ENCODE results near the gene TEX261. TPM values are rescaled to one million over a fixed set of nuclear protein-coding genes. Genes with fewer than 3 reads are reported as not detected.
A peak's percentile ranks its signal among the peaks of the same experiment; 100 is the strongest.

TEX261 gene
- total RNA-seq, 1 experiment from 2014 or later: 54.2 TPM

- Histone ChIP-seq H3K4me3 (ENCODE audit: low read length) (no peak overlapping the region), H2AFZ (ENCODE audit: low read length) (no peak overlapping the region), H3K79me2 (ENCODE audit: low read length) (peaks cover 16% of the 10 kb centered on the region), H3K9ac (ENCODE audit: low read length) (no peak overlapping the region), H3K9me2 (replicated peaks; ENCODE audit: low read length) (no peaks in the 10 kb centered on the region), H3F3A (ENCODE audit: low read length, unreplicated experiment) (no peaks in the 10 kb centered on the region), H3K4me1 (ENCODE audit: insufficient read depth, low read length) (peaks cover 4% of the 10 kb centered on the region), H3K4me2 (ENCODE audit: low read length) (no peak overlapping the region), H3K36me3 (ENCODE audit: low read depth, low read length) (peaks cover 30% of the 10 kb centered on the region), H3K27ac (ENCODE audit: low read length) (no peak overlapping the region), H4K20me1 (ENCODE audit: low read length) (peaks cover 5% of the 10 kb centered on the region; the same call in 1 of the 2 replicates), H3K27me3 (ENCODE audit: low read length) (no peaks in the 10 kb centered on the region), H3K9me3 (ENCODE audit: low read length) (no peaks in the 10 kb centered on the region)
- DNase-seq (no peak), ATAC-seq (no peak)
- ChIA-PET CTCF (no interaction called here), POLR2A (ENCODE audit: unreplicated experiment) (no interaction called here)
- intact Hi-C loops (cut with micrococcal nuclease): no loop called here
- TF ChIP-seq EZH2phosphoT487 (IDR thresholded peaks at IDR 0.05; ENCODE audit: borderline replicate concordance, low read length) (no peak), CTCF (conservative IDR thresholded peaks at IDR 0.05; ENCODE audit: low read depth, low read length) (no peak), EZH2 (IDR thresholded peaks at IDR 0.05; ENCODE audit: low read length, unreplicated experiment) (no peak)
- BruUV-seq (replicated peaks): no TSS peak
Observed at GRCh38 chr2:70988151-70988550, 6.5 kb downstream of the TEX261 start.

GRCh38 chr2:70987386-70987785, 7.3 kb downstream of the TEX261 start:
- POLR2A ChIA-PET (ENCODE audit: unreplicated experiment): no interaction called here
- H3F3A ChIP-seq (ENCODE audit: low read length, unreplicated experiment): no peaks in the 10 kb centered on the region
- no peaks in the 10 kb centered on the region for H3K4me1 ChIP-seq (ENCODE audit: insufficient read depth, low read length)
- no peak overlapping the region for H2AFZ ChIP-seq (ENCODE audit: low read length)
- peaks cover 9% of the 10 kb centered on the region; the same call in 1 of the 2 replicates for H3K79me2 ChIP-seq (ENCODE audit: low read length)
- TF ChIP-seq CTCF (conservative IDR thresholded peaks at IDR 0.05; ENCODE audit: low read depth, low read length): no peak
- no peak for TF ChIP-seq EZH2phosphoT487 (IDR thresholded peaks at IDR 0.05; ENCODE audit: borderline replicate concordance, low read length)
- TF ChIP-seq EZH2 (IDR thresholded peaks at IDR 0.05; ENCODE audit: low read length, unreplicated experiment): no peak
- no peaks in the 10 kb centered on the region for H3K9me3 ChIP-seq (ENCODE audit: low read length)
- peaks cover 30% of the 10 kb centered on the region for H3K36me3 ChIP-seq (ENCODE audit: low read depth, low read length)
- BruUV-seq (replicated peaks): TSS peak; percentile 17
- ATAC-seq: no peak
- H3K4me2 ChIP-seq (ENCODE audit: low read length): no peak overlapping the region
- H3K9ac ChIP-seq (ENCODE audit: low read length): no peak overlapping the region
- no peak overlapping the region for H3K4me3 ChIP-seq (ENCODE audit: low read length)
- no peaks in the 10 kb centered on the region for H3K27me3 ChIP-seq (ENCODE audit: low read length)
- no peak overlapping the region for H3K27ac ChIP-seq (ENCODE audit: low read length)
- CTCF ChIA-PET: no interaction called here
- intact Hi-C loops (cut with micrococcal nuclease): no loop called here
- no peak for DNase-seq
- no peaks in the 10 kb centered on the region for H3K9me2 ChIP-seq (replicated peaks; ENCODE audit: low read length)
- H4K20me1 ChIP-seq (ENCODE audit: low read length): no peaks in the 10 kb centered on the region

GRCh38 chr2:70986499-70987189, 8.0 kb downstream of the TEX261 start:
- H3K4me1 ChIP-seq (ENCODE audit: insufficient read depth, low read length): no peaks in the 10 kb centered on the region
- H3K4me3 ChIP-seq (ENCODE audit: low read length): no peak overlapping the region
- POLR2A ChIA-PET (ENCODE audit: unreplicated experiment): no interaction called here
- H2AFZ ChIP-seq (ENCODE audit: low read length): no peak overlapping the region
- no peak overlapping the region for H3K4me2 ChIP-seq (ENCODE audit: low read length)
- ATAC-seq: no peak
- H4K20me1 ChIP-seq (ENCODE audit: low read length): no peaks in the 10 kb centered on the region
- no peaks in the 10 kb centered on the region for H3K9me3 ChIP-seq (ENCODE audit: low read length)
- H3K9me2 ChIP-seq (replicated peaks; ENCODE audit: low read length): no peaks in the 10 kb centered on the region
- no peaks in the 10 kb centered on the region for H3F3A ChIP-seq (ENCODE audit: low read length, unreplicated experiment)
- intact Hi-C loops (cut with micrococcal nuclease): no loop called here
- H3K9ac ChIP-seq (ENCODE audit: low read length): no peak overlapping the region
- no TSS peak for BruUV-seq (replicated peaks)
- H3K27me3 ChIP-seq (ENCODE audit: low read length): no peaks in the 10 kb centered on the region
- TF ChIP-seq CTCF (conservative IDR thresholded peaks at IDR 0.05; ENCODE audit: low read depth, low read length) (no peak), EZH2 (IDR thresholded peaks at IDR 0.05; ENCODE audit: low read length, unreplicated experiment) (no peak), EZH2phosphoT487 (IDR thresholded peaks at IDR 0.05; ENCODE audit: borderline replicate concordance, low read length) (no peak)
- H3K36me3 ChIP-seq (ENCODE audit: low read depth, low read length): peaks cover 27% of the 10 kb centered on the region
- peaks cover 3% of the 10 kb centered on the region; the same call in 1 of the 2 replicates for H3K79me2 ChIP-seq (ENCODE audit: low read length)
- DNase-seq: no peak
- no peak overlapping the region for H3K27ac ChIP-seq (ENCODE audit: low read length)
- CTCF ChIA-PET: no interaction called here
